HG03575 (cell line): Measurements from ENCODE around the gene FAM13A.
A peak's percentile ranks its signal among the peaks of the same experiment; 100 is the strongest.

Source experiments
- ATAC-seq: cut with Tn5 transposase; IDR thresholded peaks from one replicate; pipeline ENCODE4 v1.9.1; 2021; ENCODE audit not compliant: unreplicated experiment, insufficient number of reproducible peaks, low FRiP score; ENCODE audit errors: extremely low read depth

The FAM13A gene

DNA sequence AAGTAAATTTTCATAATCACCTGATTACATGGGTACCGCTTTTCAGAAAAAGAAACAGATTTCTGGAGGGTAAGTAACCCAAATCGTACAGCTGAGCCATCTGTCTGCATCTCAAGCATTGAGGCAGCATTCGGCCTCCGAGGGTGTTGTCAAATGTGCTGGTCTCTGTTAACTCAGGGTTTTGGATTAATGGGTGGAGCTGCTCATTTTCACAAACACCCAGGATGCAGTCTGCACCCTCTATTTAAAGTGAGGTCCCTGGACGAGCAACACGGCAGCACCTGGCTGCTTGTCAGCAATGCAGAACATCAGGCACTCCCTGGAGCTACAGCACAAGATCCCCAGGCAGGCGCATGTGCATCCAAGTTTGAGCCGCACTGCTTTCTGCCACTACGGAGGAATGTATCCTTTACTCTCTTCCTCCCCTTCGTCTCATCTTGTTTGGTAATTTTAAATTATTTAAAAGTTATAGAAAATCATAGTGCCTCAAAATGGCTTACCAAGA lies 334.7 kb downstream of the FAM13A start:
- ATAC-seq: no peak

DNA sequence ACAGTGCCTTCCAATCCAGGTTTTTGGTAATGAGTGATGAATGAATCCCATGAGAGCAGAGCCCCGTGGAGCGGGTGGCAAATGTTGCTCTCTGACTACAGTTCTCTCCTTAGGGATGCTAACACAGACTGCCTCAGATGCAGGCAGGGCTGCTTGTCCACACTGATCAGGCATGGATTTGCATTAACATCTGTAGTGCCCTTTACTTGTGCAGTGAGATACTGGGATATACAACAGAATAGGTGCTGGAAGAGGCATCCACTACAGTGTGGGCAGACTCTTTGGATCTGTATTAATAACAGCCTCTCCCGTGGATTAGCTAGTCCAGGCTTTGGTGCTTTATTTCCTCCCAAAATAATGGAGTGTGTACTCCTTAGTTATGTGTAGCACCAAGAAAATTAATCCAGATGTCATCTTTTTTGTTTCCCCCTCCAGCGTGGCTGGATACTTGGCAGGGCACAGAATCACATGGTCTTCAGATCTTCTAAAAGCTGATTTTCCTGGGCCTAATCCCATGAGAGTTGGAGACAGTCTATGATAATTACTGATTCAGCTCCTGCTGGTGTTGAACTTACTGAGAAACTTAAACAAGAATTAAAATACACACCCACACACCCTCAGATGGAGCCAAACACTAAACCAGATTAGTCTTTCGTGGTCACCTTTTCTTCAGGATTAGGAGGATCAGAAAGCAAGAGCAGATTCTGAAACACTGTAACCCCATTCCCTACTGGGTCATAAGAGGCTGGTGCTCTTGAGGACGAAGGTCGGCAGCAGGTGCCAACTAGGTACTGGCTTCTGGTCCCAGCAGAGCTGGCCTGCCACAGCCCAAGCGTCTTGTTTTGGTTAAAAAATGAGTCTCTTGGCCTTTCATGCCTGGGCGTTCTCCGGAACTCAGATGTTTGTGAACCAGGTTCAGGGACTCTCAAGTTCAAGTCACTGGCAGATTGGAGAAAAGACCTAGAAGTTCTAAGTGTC lies 336.2 kb downstream of the FAM13A start:
- no peak for ATAC-seq

DNA sequence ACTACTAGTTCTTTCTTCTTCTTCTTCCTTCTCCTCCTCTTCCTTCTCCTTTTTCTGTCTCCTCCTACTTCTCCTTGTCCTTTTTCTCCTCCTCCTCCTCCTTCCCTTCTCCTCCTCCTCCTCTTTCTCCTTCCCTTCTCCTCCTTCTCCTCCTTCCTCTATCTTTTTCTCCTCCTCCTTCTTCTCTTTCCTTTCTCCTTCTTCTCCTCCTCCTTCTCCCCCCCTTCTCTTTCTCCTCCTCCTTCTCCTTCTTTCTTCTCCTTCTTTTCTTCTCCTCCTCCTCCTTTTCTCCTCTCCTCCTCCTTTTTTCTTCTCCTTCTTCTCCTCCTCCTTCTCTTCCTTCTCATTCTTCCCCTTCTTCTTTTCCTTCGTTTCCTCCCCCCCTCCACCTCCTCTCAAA lies 337.6 kb downstream of the FAM13A start:
- no peak for ATAC-seq

DNA sequence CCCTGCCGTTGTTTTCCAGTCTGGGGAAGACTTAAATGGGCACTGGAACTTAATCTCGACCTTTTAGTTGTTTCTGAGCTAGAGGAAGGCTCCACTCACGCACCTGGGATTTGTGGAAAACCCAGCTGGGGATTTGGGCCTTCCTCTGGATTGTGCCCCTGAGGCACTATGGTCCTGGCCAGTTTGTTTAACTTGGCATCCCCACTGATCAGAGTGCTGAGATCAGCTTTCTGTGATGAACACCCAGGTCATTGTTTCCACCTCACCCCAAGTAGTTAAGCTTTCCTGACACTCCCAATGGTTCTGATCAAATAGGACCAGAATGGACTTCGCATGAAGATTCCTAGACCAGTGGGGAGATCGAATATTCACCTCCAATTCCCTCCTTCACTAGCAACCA lies 338.9 kb downstream of the FAM13A start:
- ATAC-seq: no peak

DNA sequence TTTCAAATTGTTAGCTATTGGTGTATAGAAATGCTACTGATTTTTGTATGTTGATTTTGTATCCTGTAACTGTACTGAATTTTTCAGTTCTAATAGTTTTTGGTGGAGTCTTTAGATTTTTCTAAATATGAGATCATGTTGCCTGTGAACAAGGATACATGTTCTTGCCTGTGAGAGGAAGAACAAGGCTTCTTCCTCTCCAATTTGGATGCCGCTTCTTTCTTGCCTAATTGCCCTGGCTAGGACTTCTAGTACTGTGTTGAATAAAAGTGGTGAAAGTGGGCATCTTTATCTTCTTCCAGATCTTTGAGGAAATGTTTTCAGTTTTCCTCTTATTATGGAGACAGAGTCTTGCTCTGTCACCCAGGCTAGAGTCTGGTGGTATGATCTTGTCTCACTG lies 343.2 kb downstream of the FAM13A start:
- ATAC-seq: no peak

DNA sequence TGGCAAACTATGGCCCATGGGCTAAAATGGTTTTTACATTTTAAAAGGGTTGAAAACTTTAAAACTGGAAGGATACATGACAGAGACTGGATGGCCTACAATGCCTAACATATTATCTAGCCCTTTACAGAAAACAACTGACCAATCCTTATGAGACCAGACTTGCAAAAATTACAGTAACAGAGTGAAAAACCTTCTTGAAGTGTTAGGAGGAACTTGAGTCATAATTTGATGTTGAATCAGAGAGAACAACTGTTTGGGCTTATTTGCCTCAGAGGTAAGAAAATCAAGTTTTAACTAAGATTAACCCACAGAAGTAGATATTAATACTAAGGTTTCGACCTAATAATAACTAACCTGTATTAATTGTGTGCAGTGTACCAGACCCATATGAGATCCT lies 347.0 kb downstream of the FAM13A start:
- no peak for ATAC-seq

DNA sequence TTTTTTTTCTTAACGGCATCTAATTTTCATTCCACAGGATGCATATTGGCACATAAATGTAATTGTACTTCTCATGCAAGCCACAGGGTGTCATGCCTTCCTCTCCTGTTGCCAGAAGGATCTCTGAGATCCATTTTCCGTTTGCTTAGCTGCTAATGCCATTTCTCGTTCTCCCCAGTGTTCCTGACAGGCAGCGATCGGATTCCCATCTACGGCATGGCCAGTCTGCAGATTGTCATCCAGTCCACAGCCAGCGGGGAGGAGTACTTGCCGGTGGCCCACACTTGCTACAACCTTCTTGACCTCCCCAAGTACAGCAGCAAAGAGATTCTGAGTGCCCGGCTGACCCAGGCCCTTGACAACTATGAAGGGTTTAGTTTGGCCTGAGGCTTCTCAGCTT lies 350.4 kb downstream of the FAM13A start:
- ATAC-seq: no peak

DNA sequence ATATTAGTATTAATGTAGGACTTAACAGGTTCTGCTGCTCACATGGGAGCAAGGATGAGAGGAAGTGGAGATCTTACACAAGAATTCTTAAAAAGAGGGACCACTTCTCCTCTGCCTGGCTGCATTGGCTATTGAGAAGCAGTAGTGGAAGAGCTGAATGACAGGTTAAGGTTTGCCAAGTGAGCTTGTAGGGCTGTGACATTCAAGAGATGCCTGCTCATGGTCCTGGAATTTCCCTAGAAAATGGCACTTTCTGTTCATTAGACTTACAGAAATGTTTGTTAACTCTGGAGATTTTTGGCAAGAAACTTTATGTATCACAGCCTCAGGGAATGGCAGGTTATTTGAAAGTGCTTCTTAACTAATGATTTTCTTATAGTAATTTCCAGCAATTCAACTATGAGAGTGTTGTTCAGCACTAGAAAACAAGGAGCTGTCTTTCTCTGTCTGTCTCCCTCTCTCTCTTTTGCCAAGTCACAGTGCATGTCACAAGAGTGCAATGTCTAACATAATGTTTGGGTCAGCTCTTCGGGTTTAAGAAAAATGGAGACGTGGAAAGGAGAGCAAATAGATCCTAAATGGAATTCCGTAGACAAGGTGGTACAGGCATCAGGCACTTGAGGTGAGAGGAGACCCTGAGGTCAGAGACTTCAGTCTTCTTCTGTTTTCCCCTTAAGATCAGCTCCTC lies 351.0 kb downstream of the FAM13A start:
- no peak for ATAC-seq

DNA sequence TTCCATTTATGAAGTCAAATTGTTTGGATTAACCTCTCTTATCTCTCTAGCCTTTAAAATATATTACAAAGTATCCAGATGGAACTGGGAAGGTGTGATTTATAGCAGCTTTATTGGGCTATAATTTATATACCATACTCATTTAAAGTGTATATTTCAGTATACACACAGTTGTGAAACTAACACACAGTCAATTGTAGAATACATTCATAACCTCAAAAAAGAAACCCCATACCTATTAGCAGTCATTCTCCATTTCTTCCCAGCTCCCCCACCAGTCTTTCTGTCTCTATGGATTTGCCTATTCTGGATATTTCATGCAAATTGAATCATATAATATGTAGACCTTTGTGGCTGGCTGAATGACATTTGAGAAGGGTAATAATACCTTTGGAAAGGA lies 351.8 kb downstream of the FAM13A start:
- no peak for ATAC-seq

DNA sequence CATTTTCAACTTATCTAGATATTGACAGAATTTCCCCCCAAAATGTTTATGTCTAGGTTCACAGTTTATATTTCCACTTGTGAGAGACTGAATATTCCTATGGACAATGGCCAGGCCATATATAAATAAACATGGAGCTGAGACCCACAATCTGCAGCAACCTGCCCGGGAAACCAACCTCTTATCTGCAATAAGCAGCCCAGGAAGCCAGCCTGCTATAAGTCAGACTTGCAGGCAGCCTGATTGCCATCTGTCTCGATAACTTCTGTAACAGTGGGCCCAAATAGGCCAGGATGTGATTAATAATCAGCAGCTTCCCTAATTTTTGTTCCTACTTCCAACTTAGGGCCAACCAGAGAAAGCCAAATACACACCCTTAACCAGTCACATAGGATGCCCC lies 354.2 kb downstream of the FAM13A start:
- ATAC-seq: no peak

DNA sequence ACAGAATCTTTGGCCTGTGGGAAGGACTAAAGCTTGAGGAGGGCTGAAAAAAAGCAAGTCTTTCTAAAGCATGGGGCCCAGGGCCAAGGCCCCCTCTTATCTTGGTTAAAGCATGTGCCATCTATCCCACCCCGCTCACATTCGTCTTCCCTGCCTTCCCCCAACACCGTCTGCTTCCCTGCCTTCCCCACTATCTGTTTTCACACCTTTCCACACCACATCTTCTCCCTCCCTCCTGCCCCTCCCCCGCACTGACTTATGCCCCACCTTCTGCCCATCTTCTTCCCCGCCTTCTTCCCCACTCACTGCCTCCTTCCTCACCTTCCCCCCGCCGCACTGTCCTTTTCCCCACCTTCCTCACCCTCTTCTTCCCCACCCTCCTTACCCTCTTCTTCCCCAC lies 358.5 kb downstream of the FAM13A start:
- ATAC-seq: no peak

DNA sequence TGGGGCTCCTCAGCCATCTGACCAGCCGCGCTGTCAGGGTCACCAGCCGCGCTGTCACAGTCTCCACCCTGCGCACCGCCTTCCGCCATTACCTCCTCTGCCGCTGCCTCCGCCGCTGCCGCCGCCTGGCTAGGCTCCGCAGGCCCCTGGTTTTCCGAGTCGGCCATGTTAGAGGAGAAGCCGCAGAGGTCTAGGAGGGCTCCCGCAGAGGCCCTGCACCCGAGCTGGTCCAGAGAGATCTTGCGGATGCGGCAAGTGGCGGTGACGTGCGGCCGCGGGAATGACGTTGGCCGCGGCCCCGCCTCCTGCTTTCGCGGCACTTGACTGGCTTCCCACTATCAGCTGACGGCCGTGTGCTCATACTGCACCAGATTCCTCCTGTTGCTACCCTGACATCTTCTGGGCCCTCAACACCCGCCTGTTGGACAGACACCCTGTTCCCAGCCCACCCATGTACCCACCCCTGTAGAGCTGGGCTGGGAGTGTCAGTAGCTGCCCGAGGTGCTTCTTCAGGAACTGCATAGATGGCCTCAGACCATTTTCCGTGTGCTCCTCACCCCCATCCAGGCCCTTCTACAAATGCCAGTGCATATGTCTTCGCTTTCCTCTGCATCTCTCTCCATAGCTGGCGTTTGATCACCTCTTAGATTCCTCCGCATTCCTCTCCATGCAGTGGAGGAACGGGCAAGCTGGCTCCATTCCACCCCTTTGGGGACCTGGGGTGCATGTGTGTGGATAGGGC lies 359.2 kb downstream of the FAM13A start, which contains the start of gene NAP1L5:
TSS of gene NAP1L5 (minus strand) at position 242 of the 742 bp plus-strand sequence. CDS start at position 167, 75 bp downstream.
- ATAC-seq: peak; percentile 53

DNA sequence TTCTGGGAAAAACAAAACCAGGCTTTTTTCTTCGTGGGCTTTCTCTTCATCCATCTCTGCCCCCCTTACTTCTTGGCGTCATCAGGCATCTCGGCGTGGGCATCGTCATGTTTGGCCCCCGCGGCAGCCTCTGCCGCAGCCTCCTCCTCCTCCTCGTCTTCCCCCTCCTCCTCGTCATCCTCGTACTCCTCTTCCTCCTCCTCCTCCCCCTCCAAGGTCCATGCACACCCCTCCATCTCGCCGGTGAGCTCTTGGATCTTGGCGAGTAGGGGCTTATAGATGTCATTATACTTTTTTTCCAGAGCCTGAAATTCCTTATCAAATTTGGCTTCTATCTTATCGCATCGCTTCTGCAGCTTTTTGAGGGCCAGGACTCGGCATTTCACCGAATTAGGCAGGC lies 359.8 kb downstream of the FAM13A start:
- ATAC-seq: no peak

DNA sequence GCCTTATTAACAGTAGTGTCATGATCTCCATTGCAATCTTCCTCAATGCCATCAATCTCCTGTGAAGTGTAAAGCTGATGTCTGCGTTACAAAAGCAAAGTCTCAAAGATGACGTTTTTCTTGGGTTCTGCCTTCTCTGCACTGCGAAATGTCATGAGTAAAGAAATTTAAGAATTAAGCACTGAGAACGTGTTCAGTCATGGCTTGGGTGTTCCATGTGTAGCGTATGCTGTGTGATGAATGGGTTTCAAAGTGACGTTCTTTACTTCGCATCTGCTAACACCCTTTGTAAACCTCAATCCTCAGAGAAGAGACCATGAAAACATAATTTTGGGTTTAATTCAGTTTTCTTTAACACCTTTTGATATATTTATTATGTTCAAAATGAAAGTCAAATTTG lies 360.4 kb downstream of the FAM13A start:
- no peak for ATAC-seq

DNA sequence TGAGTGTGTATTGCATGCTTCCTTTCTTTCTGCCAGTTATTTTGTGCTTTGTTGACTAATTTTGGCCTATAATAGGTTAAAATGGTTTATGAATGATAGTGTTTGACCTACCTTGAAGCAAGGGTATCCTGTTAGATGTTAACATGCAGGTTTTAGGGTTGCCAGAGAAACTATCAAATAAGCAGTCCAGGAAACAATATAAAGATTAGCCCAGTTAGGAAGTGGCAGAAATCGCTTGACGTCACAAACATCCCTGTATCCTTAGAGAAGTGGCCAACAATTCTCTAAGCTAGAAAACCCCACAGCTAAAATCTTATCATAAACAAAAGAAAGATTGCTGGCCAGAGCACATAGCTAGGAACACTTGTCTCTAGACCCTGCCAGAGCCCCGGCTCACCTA lies 363.2 kb downstream of the FAM13A start:
- ATAC-seq: no peak

DNA sequence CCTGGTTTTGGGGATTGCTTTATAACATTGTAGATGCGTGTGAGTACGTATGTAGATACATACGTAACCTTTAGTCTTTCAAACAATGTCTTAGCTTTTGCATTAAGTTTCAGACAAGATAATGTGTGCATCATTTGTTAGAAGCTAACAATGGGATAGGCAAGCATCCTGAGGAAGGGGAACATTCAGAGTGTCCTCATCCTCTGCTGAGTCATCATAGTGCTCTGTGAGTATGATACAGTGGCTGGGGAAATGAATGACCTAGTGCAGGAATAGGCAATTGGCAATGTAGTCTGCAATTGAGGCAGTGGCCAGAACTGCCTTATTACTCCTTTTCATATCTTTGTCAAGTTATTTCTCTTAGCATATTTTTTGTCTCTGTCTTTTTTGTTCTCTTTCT lies 366.6 kb downstream of the FAM13A start:
- no peak for ATAC-seq

DNA sequence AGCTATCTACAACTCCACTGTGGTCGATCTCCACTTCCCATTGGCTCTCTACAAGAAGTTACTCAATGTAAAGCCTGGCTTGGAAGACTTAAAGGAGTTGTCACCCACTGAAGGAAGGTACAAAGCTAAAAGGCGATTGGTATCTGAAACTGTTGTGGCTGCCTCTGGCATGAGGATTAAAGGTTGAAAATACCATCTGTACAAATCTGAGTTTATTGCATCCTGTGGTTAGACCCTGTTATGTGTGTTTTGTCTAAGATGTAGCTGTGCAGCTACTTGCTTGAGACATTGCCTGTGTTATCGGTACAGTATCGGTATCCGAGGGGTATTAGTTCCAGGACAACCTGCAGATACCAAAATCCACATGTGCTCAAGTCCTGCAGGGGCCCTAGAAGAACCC lies 375.8 kb downstream of the FAM13A start:
- ATAC-seq: no peak
